Suprapubic skin (tissue), 4 donors: ENCODE data around the gene HACD4. TPM values are rescaled to one million over a fixed set of nuclear protein-coding genes. Genes with fewer than 3 reads are reported as not detected.

Source experiments
- DNase-seq, 2 donors: peaks; one replicate each; pipeline ENCODE4 v3.0.0-alpha.2; 2019; ENCODE audit warnings: low spot score in 2 of 2
- H3K27ac ChIP-seq: fragments of 200-600 bp; sonication (generic); one replicate; pipeline ENCODE4 v1.5.1; 2019
- H3K27me3 ChIP-seq: fragments of 200-600 bp; sonication (generic); one replicate; pipeline ENCODE4 v1.5.1; 2019
- H3K36me3 ChIP-seq: fragments of 200-600 bp; sonication (generic); one replicate; pipeline ENCODE4 v1.5.1; 2019
- H3K4me1 ChIP-seq: fragments of 200-600 bp; sonication (generic); one replicate; pipeline ENCODE4 v1.5.1; 2019
- H3K4me3 ChIP-seq: fragments of 200-600 bp; sonication (generic); one replicate; pipeline ENCODE4 v1.5.1; 2019; ENCODE audit warnings: mild to moderate bottlenecking
- H3K9me3 ChIP-seq: fragments of 200-600 bp; sonication (generic); one replicate; pipeline ENCODE4 v1.5.1; 2019
- CTCF ChIP-seq, 2 donors: fragments of 200-600 bp in 1 of 2; fragments of 450-650 bp in 1 of 2; sonication (generic) in 1 of 2; IDR thresholded peaks; one replicate each; pipeline ENCODE4 v1.5.1; 2016 to 2019; ENCODE audit warnings: antibody characterized with exemption in 2 of 2, mild to moderate bottlenecking in 1 of 2, moderate library complexity in 1 of 2
- EP300 ChIP-seq: sonication (generic); formaldehyde crosslinking; IDR thresholded peaks from one replicate; pipeline ENCODE4 v1.6.1; 2017; ENCODE audit warnings: antibody characterized with exemption
- POLR2A ChIP-seq, 2 donors: fragments of 450-650 bp; IDR thresholded peaks; one replicate each; pipeline ENCODE4 v1.6.1; 2017; ENCODE audit warnings: antibody characterized with exemption in 2 of 2, mild to moderate bottlenecking in 2 of 2, moderate library complexity in 2 of 2
- POLR2AphosphoS5 ChIP-seq, 3 donors: sonication (generic); formaldehyde crosslinking; IDR thresholded peaks; one replicate each; pipeline ENCODE4 v1.6.1; 2017; ENCODE audit warnings: antibody characterized with exemption in 3 of 3
- WGBS: methylation state at CpG from one replicate; pipeline ENCODE4 v1.1.5; 2018; 5-methylcytosine and 5-hydroxymethylcytosine counted together
- total RNA-seq, 4 donors: library from RNA; depleted of rRNA; stranded (reverse); fragments of >200 nt; gene quantifications; one replicate each; pipeline ENCODE4 v1.1.0, GENCODE V29; 2016

The HACD4 gene
- total RNA-seq, 4 donors from 2014 or later = 1.9 to 4.1 (median 2.9) TPM

GRCh38 chr9:21031808-21032183, 356 bp upstream of the HACD4 start:
- 79% methylated on average over 21 of the region's 22 CpGs for WGBS
- H3K27ac ChIP-seq = peak overlapping the region; percentile 56
- H3K27me3 ChIP-seq = no peaks in the 10 kb centered on the region
- H3K9me3 ChIP-seq = no peaks in the 10 kb centered on the region
- H3K4me1 ChIP-seq = peaks cover 13% of the 10 kb centered on the region
- TF ChIP-seq POLR2AphosphoS5 (IDR thresholded peaks at IDR 0.05) (no peak), POLR2A (IDR thresholded peaks at IDR 0.05) (no peak), EP300 (no peak), CTCF (IDR thresholded peaks at IDR 0.05) (no peak)
- no peaks in the 10 kb centered on the region for H3K36me3 ChIP-seq
- H3K4me3 ChIP-seq = peak overlapping the region; percentile 57
- no peak for DNase-seq

- Histone ChIP-seq H3K27me3 (no peaks in the 10 kb centered on the region), H3K9me3 (no peaks in the 10 kb centered on the region), H3K4me1 (peaks cover 13% of the 10 kb centered on the region), H3K27ac (peak overlapping the region; percentile 56), H3K36me3 (no peaks in the 10 kb centered on the region), H3K4me3 (peak overlapping the region; percentile 57)
- no peak for DNase-seq
- WGBS = 57% methylated on average over 5 of the region's 5 CpGs
- TF ChIP-seq POLR2AphosphoS5 (IDR thresholded peaks at IDR 0.05) (no peak), EP300 (no peak), POLR2A (IDR thresholded peaks at IDR 0.05) (no peak), CTCF (IDR thresholded peaks at IDR 0.05) (no peak)
Measured at GRCh38 chr9:21030389-21031035, 928 bp downstream of the HACD4 start.

GRCh38 chr9:21029661-21030060, 1.8 kb downstream of the HACD4 start:
- 78% methylated on average over 8 of the region's 8 CpGs for WGBS
- Histone ChIP-seq H3K4me3 (no peak overlapping the region), H3K36me3 (no peaks in the 10 kb centered on the region), H3K9me3 (no peaks in the 10 kb centered on the region), H3K4me1 (peaks cover 13% of the 10 kb centered on the region), H3K27me3 (no peaks in the 10 kb centered on the region), H3K27ac (no peak overlapping the region)
- TF ChIP-seq EP300 (no peak), CTCF (IDR thresholded peaks at IDR 0.05) (no peak)
- no peak for DNase-seq

GRCh38 chr9:21028466-21028865, 3.0 kb downstream of the HACD4 start:
- WGBS = 65% methylated on average over 3 of the region's 3 CpGs
- Histone ChIP-seq H3K27ac (no peak overlapping the region), H3K27me3 (no peaks in the 10 kb centered on the region), H3K4me3 (no peak overlapping the region), H3K4me1 (peaks cover 13% of the 10 kb centered on the region), H3K9me3 (no peaks in the 10 kb centered on the region), H3K36me3 (no peaks in the 10 kb centered on the region)
- no peak for TF ChIP-seq POLR2A (IDR thresholded peaks at IDR 0.05)
- no peak for TF ChIP-seq EP300
- TF ChIP-seq CTCF (IDR thresholded peaks at IDR 0.05) = no peak
- TF ChIP-seq POLR2AphosphoS5 (IDR thresholded peaks at IDR 0.05) = no peak
- DNase-seq = no peak

- 69% methylated on average over 4 of the region's 4 CpGs for WGBS
- H3K36me3 ChIP-seq = no peaks in the 10 kb centered on the region
- TF ChIP-seq POLR2AphosphoS5 (IDR thresholded peaks at IDR 0.05) = no peak
- TF ChIP-seq EP300 = no peak
- H3K9me3 ChIP-seq = no peaks in the 10 kb centered on the region
- no peak for DNase-seq
- no peak overlapping the region for H3K27ac ChIP-seq
- no peaks in the 10 kb centered on the region for H3K27me3 ChIP-seq
- H3K4me1 ChIP-seq = peaks cover 13% of the 10 kb centered on the region
- H3K4me3 ChIP-seq = no peak overlapping the region
Measured at GRCh38 chr9:21027295-21027694, 4.1 kb downstream of the HACD4 start.

GRCh38 chr9:21023861-21024260, 7.6 kb downstream of the HACD4 start:
- Histone ChIP-seq H3K4me1 (no peaks in the 10 kb centered on the region), H3K36me3 (no peaks in the 10 kb centered on the region), H3K27ac (no peak overlapping the region), H3K4me3 (no peak overlapping the region), H3K27me3 (no peaks in the 10 kb centered on the region), H3K9me3 (no peaks in the 10 kb centered on the region)
- WGBS = 89% methylated on average over 2 of the region's 2 CpGs
- no peak for DNase-seq
- TF ChIP-seq EP300 (no peak), CTCF (IDR thresholded peaks at IDR 0.05) (no peak), POLR2AphosphoS5 (IDR thresholded peaks at IDR 0.05) (no peak), POLR2A (IDR thresholded peaks at IDR 0.05) (no peak)
